ENCODE measurements around the gene UBAP2. TPM values are rescaled to one million over a fixed set of nuclear protein-coding genes. Genes with fewer than 3 reads are reported as not detected.

The UBAP2 gene
- total RNA-seq, 2 experiments from 2014 or later: 43.4 to 45.6 TPM

DNA sequence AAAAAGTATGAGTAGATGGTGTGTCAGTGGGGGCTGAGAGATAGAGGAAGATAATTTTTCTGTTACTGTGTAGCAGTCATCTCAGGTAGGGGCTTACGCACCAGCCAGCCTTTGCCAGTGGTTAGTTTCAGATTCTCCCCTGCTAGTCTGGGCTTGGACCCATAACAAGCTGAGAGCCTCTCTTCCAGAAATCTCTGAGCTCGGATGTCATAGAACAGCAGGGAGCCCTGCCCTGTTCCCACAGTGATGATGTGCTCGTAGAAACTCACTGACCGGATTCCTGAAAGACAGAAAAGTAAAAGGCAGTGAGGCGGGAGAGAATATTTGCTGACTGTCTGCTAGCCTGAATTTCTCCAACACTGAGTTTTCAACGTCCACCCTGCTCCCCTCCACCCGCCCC, 40.6 kb upstream of the UBAP2 start:
- Mint-ChIP-seq H3K27ac (peak overlapping the region; percentile 9), H3K36me3 (ENCODE audit: low read depth) (peaks cover 25% of the 10 kb centered on the region), H3K4me1 (ENCODE audit: low read depth) (peaks cover 18% of the 10 kb centered on the region), H3K27me3 (no peaks in the 10 kb centered on the region), H3K9me3 (no peaks in the 10 kb centered on the region), H3K4me3 (no peak overlapping the region)
- ATAC-seq: no peak
- DNase-seq: no peak
- POLR2A ChIA-PET: interaction anchor here (0.6 kb wide), 1 partner anchor 96 kb away, joined by 3 read pairs; no protein-coding TSS in a partner anchor
- CTCF ChIA-PET: no interaction called here
- TF ChIP-seq, protein P1, sequence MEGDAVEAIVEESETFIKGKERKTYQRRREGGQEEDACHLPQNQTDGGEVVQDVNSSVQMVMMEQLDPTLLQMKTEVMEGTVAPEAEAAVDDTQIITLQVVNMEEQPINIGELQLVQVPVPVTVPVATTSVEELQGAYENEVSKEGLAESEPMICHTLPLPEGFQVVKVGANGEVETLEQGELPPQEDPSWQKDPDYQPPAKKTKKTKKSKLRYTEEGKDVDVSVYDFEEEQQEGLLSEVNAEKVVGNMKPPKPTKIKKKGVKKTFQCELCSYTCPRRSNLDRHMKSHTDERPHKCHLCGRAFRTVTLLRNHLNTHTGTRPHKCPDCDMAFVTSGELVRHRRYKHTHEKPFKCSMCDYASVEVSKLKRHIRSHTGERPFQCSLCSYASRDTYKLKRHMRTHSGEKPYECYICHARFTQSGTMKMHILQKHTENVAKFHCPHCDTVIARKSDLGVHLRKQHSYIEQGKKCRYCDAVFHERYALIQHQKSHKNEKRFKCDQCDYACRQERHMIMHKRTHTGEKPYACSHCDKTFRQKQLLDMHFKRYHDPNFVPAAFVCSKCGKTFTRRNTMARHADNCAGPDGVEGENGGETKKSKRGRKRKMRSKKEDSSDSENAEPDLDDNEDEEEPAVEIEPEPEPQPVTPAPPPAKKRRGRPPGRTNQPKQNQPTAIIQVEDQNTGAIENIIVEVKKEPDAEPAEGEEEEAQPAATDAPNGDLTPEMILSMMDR (IDR thresholded peaks at IDR 0.05): no peak
- intact Hi-C loops (cut with micrococcal nuclease): no loop called here

DNA sequence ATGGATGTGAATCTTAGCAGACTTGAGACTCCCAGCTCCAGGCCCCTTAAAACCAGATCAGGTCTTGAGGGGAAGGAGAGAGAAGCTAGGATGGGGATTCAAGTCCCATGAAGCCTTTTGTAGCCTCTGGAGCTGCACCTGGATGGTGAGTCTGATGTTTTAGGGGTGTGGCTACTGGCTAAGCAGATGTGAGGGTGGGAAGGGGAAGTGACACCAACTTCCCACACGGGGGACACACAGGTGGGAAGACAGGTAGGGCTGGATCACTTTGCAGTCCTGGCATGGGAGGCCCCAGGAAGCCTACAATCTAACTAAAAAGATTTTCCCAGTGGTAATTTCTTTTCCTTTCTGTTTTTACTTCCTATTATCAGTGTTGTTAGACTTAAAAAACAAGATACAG, 38.7 kb upstream of the UBAP2 start:
- peaks cover 20% of the 10 kb centered on the region for H3K36me3 Mint-ChIP-seq (ENCODE audit: low read depth)
- no peak for DNase-seq
- ChIA-PET POLR2A (no interaction called here), CTCF (interaction anchor here (0.9 to 1.5 kb wide), 2 partner anchors 13 to 15 kb away, joined by 3 to 4 read pairs; no protein-coding TSS in a partner anchor)
- peaks cover 13% of the 10 kb centered on the region for H3K4me1 Mint-ChIP-seq (ENCODE audit: low read depth)
- H3K4me3 Mint-ChIP-seq: no peak overlapping the region
- intact Hi-C loops (cut with micrococcal nuclease): no loop called here
- no peak for ATAC-seq
- no peaks in the 10 kb centered on the region for H3K9me3 Mint-ChIP-seq
- peak overlapping the region; percentile 64 for H3K27ac Mint-ChIP-seq
- TF ChIP-seq, protein P1 (IDR thresholded peaks at IDR 0.05): no peak
- no peaks in the 10 kb centered on the region for H3K27me3 Mint-ChIP-seq

DNA sequence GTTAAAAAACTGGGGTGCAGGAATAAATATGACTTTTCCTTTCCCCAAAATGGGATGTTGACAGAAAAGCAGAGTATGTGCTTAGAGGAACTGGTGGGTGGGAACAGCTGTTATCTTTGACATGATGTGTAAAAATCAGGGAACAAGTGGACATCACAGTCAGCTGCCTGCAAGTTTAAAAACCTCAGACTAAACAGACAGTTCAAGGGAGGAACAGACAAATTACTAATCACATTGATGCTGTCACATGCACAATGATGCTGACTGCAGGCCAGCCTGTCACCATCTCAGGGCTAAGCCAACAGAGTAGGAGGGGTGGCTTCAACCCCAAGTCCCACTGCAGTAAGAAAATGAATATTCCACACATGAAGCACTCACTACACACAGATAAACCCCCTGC, 38.2 kb upstream of the UBAP2 start:
- H3K36me3 Mint-ChIP-seq (ENCODE audit: low read depth): peaks cover 16% of the 10 kb centered on the region
- peaks cover 7% of the 10 kb centered on the region for H3K4me1 Mint-ChIP-seq (ENCODE audit: low read depth)
- intact Hi-C loops (cut with micrococcal nuclease): no loop called here
- ChIA-PET CTCF (interaction anchor here (0.9 kb wide), 1 partner anchor 12 kb away, joined by 4 read pairs; no protein-coding TSS in a partner anchor), POLR2A (no interaction called here)
- no peaks in the 10 kb centered on the region for H3K27me3 Mint-ChIP-seq
- DNase-seq: no peak
- no peaks in the 10 kb centered on the region for H3K9me3 Mint-ChIP-seq
- ATAC-seq: no peak
- peak overlapping the region; percentile 64 for H3K27ac Mint-ChIP-seq
- no peak overlapping the region for H3K4me3 Mint-ChIP-seq
- TF ChIP-seq, protein P1 (IDR thresholded peaks at IDR 0.05): no peak

DNA sequence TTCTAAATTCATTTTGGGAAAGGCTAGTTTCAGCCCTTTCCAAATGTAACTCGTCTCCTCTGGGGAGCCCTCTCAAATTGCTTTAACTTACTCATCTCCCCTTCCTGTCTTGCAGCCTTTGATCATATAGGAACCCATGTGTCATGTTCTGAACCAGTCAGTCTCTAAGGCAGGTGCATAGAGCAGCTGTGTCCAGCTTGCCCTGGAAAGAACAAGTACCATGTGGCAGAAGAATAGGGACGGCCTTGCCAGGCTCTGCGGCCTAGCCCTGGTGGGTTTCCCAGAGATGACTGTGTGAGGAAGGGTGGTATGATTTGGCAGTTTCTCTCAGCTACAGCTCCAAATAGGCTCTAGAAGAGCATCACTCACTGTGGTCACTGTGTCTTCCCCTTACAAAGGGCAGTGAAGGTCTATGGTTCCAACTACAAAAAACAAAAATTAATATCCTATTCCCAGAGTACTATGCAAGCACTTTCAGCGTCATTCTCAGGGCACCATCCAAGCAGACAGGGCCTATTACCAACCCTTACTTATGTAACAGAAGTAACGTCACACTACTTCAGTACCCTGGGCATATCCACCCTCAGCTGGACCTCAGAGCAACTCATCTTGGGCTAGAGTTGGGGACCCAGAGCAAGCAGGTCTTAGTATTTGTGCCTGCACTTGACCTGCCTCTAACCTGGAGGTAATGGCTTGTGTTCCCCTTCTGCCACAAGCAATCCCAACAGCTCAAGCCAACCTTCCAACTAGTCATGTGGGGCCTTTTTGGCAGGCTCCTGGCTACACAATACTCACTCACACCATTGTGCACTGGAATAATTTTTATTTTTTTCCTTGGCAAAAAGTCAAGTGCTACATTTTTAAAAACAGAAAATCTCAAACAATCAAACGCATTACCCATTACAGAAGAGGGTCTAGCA, 37.2 kb upstream of the UBAP2 start:
- DNase-seq (peak; percentile 13), ATAC-seq (peak; percentile 80)
- TF ChIP-seq, protein P1 (IDR thresholded peaks at IDR 0.05): no peak
- H3K27me3 Mint-ChIP-seq: no peaks in the 10 kb centered on the region
- ChIA-PET POLR2A (interaction anchor here (0.5 kb wide), 1 partner anchor 23 kb away, joined by 5 read pairs; no protein-coding TSS in a partner anchor), CTCF (interaction anchor here (4.3 kb wide), 1 partner anchor 13 kb away, joined by 22 read pairs; no protein-coding TSS in a partner anchor)
- H3K27ac Mint-ChIP-seq: peak overlapping the region; percentile 74
- H3K4me1 Mint-ChIP-seq (ENCODE audit: low read depth): peaks cover 5% of the 10 kb centered on the region
- intact Hi-C loops (cut with micrococcal nuclease): no loop called here
- peaks cover 11% of the 10 kb centered on the region for H3K36me3 Mint-ChIP-seq (ENCODE audit: low read depth)
- no peak overlapping the region for H3K4me3 Mint-ChIP-seq
- no peaks in the 10 kb centered on the region for H3K9me3 Mint-ChIP-seq

DNA sequence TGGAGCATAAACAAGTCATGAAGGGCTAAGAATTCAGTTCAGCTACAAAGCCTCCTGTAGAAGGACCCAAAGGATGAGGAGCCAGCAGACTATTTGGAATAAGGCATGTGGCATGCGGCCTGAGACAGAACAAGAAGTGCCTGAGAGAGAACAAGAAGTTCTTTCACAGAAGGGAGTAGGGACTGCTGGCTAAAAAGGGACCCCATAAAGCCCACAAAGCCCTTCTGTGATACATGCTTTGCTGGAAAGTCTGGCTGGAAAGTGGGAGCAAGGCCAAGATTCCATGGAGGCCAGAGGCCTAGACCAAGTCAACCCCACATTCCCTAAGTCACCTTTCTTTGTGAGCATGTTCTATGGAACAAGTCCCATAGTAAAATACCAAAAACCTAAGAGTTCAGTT, 35.9 kb upstream of the UBAP2 start:
- Mint-ChIP-seq H3K36me3 (ENCODE audit: low read depth) (peaks cover 8% of the 10 kb centered on the region), H3K4me3 (no peak overlapping the region), H3K27me3 (no peaks in the 10 kb centered on the region), H3K9me3 (no peaks in the 10 kb centered on the region), H3K4me1 (ENCODE audit: low read depth) (peaks cover 5% of the 10 kb centered on the region), H3K27ac (no peak overlapping the region)
- no peak for DNase-seq
- TF ChIP-seq, protein P1 (IDR thresholded peaks at IDR 0.05): no peak
- ChIA-PET POLR2A (interaction anchor here (0.9 kb wide), 1 partner anchor 36 kb away, joined by 3 read pairs; the partner anchor contains the start of gene UBAP2), CTCF (interaction anchor here (4.3 kb wide), 1 partner anchor 11 kb away, joined by 22 read pairs; no protein-coding TSS in a partner anchor)
- intact Hi-C loops (cut with micrococcal nuclease): no loop called here
- no peak for ATAC-seq
